DMS79 (cell line): ENCODE measurements around the gene ANKRD11.
"Not testable (repeated sequence)": the region's sequence is repeated elsewhere in the genome, so short reads cannot be mapped to it uniquely, and the experiment has no call there.

Experiments
- DNase-seq: peaks from one replicate; lab custom pipeline; 2025; lab: John Stamatoyannopoulos, UW

The ANKRD11 gene

GRCh38 chr16:89450537-89450936 is 39.8 kb downstream of the ANKRD11 start:
- DNase-seq, result no peak

GRCh38 chr16:89449726-89450335 is 40.5 kb downstream of the ANKRD11 start:
- DNase-seq, result no peak

DNA sequence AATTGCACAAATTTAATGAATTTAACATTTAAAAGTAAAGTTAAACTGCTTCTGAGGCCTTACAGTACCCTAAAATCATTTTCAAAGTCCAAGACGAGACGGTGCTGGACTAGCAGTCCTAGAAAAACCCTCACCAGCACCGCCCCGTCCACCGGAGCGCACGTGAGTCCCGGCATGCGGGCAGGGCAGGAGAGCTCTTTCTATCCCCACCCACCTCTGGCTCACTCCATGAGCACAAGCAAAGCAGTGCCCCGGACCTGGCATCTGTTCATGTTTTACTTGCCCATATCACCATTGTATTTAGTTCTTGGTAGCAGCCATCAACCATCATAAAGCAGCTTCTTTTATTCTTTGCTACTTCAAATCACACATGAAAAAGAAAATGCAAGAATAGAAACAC is 41.7 kb downstream of the ANKRD11 start:
- DNase-seq, result no peak

- no peak for DNase-seq
Measured at GRCh38 chr16:89446975-89447293, 43.4 kb downstream of the ANKRD11 start.

DNA sequence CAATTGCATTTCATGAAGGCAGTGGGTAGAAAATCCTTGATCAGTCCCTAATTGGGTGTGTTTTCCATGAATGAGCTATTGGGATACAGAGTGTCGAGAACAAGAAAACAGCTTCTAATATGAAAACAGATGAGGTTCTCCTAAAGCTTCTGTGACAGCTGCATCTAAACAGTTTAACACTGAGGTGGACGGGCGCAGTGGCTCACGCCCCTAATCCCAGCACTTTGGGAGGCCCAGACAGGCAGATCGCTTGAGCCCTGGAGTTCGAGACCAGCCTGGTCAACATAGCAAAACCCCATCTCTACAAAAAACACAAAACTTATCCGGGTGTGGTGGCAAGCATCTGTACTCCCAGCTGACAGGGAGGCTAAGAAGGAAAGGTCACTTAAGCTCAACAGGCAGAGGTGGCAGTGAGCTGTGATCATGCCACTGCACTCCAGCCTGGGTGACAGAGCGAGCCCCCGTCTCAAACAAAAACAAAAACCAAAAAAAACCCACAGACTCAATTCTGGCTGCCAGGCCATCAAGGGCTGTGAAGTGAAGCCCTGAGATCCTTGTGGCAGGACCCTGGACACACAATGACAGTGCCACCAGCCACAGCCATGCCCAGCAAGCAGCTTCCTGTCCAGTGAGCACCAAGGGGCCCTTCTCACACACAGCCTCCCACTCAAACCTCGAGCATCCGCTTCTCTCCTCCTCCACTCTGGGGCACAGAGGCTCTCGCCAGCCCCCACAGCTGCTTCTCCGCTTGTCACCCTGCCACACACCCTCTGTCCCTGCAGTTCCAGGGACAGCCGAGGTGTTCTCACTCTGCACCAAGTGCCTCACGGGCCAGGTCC is 44.0 kb downstream of the ANKRD11 start:
- no peak for DNase-seq

GRCh38 chr16:89445166-89445565 is 45.2 kb downstream of the ANKRD11 start:
- DNase-seq, result no peak

DNA sequence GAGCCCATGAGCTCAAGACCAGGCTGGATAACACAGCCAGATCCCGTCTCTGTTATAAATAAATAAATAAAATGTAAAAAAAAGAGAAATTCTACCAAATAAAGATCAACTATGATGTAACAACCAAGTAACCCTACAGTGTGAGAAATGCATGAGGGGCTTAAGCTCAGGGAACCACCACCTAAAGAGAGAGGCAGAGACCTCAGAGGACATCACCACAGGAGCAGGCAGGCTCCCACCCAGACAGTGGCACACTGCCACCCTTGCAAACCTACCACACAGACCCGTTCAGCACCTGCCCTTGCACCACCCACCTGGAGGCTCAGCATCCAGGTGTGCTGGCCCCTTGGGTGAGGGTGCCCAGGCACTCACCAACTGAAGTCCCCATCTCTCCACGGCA is 45.6 kb downstream of the ANKRD11 start:
- no peak for DNase-seq

GRCh38 chr16:89444151-89444723 is 46.1 kb downstream of the ANKRD11 start:
- no peak for DNase-seq

DNA sequence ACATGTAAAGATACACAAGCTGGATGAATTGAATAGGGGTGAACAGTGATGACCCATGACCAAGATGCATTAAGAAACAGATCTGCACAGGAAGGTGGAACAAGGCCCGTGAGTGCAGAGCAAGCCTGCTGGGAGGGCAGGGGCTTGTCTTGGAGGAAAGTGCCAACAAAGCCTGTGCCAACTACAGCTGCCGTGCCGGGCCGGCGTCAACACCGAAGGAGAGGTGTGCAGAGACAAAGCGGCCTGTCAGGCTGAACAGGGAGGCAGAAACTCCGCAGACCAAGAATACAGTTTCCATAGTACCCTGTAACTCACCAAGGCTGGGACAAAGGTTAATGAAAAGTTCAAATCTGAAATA is 46.7 kb downstream of the ANKRD11 start:
- DNase-seq, result no peak

GRCh38 chr16:89442990-89443726 is 47.2 kb downstream of the ANKRD11 start:
- peak; percentile 53 for DNase-seq

GRCh38 chr16:89442588-89442987 is 47.8 kb downstream of the ANKRD11 start:
- DNase-seq, result no peak

- DNase-seq, result no peak
Measured at GRCh38 chr16:89439659-89440058, 50.7 kb downstream of the ANKRD11 start.

- DNase-seq, result no peak
Measured at GRCh38 chr16:89437991-89438390, 52.4 kb downstream of the ANKRD11 start.

DNA sequence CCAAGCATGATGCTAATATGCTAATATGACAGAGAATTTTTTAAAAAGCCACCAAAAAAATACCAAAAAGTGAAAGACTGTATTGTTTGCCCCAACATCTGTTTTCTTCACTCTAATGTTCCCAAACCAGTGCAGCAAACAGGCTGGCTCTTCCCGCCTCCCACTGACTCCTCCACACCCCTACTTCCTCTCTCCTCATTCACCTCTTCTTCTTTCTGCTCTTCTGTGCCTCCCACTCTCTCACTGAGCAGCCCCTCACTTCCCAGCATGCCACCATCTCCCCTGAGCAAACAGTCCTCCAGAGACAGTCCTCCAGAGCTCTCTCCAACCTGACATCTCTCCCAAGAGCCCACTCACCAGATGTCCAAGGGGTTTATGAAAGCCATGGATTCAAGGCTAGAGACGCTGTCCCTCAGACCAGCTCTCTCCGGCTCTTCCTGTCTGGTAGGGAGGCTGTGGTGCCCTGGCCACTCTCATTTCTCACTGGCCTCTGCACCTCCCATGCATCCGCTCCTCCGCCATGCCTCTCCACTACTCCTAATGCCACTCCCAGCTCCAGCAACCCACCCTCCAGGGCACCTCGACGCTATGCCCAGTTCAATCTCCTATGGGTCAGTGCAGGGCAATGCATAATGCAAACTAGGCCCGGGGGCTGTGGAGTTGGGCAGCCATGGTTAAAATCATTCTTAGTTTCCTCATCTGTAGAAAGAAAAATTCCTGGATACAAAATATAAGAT is 52.9 kb downstream of the ANKRD11 start:
- no peak for DNase-seq

- DNase-seq, result no peak
Measured at GRCh38 chr16:89436366-89436765, 54.0 kb downstream of the ANKRD11 start.

DNA sequence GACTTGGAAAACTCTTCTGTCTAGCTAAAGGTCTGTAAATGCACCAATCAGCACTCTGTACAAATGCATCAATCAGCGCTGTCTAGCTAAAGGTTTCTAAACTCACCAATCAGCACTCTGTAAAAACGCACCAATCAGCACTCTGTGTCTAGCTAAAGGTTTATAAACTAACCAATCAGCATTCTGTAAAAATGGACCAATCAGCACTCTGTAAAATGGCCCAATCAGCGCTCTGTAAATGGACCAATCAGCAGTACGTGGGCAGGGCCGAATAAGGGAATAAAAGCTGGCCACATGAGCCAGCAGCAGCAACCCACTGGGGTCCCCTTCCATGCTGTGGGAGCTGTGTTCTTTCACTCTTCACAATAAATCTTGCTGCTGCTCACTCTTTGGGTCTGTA is 55.3 kb downstream of the ANKRD11 start:
- DNase-seq, result not testable (repeated sequence)

GRCh38 chr16:89434490-89434889 is 55.9 kb downstream of the ANKRD11 start:
- DNase-seq, result no peak

GRCh38 chr16:89433363-89433984 is 56.9 kb downstream of the ANKRD11 start:
- not testable (repeated sequence) for DNase-seq

GRCh38 chr16:89431630-89432029 is 58.7 kb downstream of the ANKRD11 start:
- DNase-seq, result no peak

- DNase-seq, result peak; percentile 25
Measured at GRCh38 chr16:89431158-89431584, 59.2 kb downstream of the ANKRD11 start.

GRCh38 chr16:89430436-89431157 is 59.8 kb downstream of the ANKRD11 start:
- DNase-seq, result peak; percentile 25
